ENCODE measurements around the gene KCNA2.

KCNA2 gene

GRCh38 chr1:110616587-110616986 is 10.4 kb upstream of the KCNA2 start:
- H3K36me3 Mint-ChIP-seq: no peaks in the 10 kb centered on the region
- no peak overlapping the region for H3K4me3 Mint-ChIP-seq
- peaks cover 30% of the 10 kb centered on the region for H3K4me1 Mint-ChIP-seq
- no peaks in the 10 kb centered on the region for H3K27me3 Mint-ChIP-seq
- peak overlapping the region; percentile 15 for H3K27ac Mint-ChIP-seq
- ATAC-seq: no peak
- no peaks in the 10 kb centered on the region for H3K9me3 Mint-ChIP-seq

- no peaks in the 10 kb centered on the region for H3K27me3 Mint-ChIP-seq
- H3K4me1 Mint-ChIP-seq: peaks cover 33% of the 10 kb centered on the region
- ATAC-seq: no peak
- no peaks in the 10 kb centered on the region for H3K36me3 Mint-ChIP-seq
- H3K27ac Mint-ChIP-seq: no peak overlapping the region
- no peak overlapping the region for H3K4me3 Mint-ChIP-seq
- H3K9me3 Mint-ChIP-seq: no peaks in the 10 kb centered on the region
Measured at GRCh38 chr1:110615548-110616130, 9.5 kb upstream of the KCNA2 start.

GRCh38 chr1:110612060-110612745 is 6.0 kb upstream of the KCNA2 start:
- Mint-ChIP-seq H3K9me3 (no peaks in the 10 kb centered on the region), H3K4me1 (peaks cover 28% of the 10 kb centered on the region), H3K36me3 (no peaks in the 10 kb centered on the region), H3K4me3 (no peak overlapping the region), H3K27ac (no peak overlapping the region), H3K27me3 (peaks cover 23% of the 10 kb centered on the region)
- no peak for ATAC-seq

- H3K36me3 Mint-ChIP-seq: no peaks in the 10 kb centered on the region
- peaks cover 38% of the 10 kb centered on the region for H3K4me1 Mint-ChIP-seq
- no peak overlapping the region for H3K4me3 Mint-ChIP-seq
- no peaks in the 10 kb centered on the region for H3K9me3 Mint-ChIP-seq
- ATAC-seq: no peak
- H3K27me3 Mint-ChIP-seq: peaks cover 38% of the 10 kb centered on the region
- no peak overlapping the region for H3K27ac Mint-ChIP-seq
Measured at GRCh38 chr1:110610696-110611286, 4.6 kb upstream of the KCNA2 start.

- no peak for ATAC-seq
- Mint-ChIP-seq H3K27me3 (peaks cover 45% of the 10 kb centered on the region), H3K4me3 (no peak overlapping the region), H3K4me1 (peaks cover 40% of the 10 kb centered on the region), H3K36me3 (no peaks in the 10 kb centered on the region), H3K9me3 (no peaks in the 10 kb centered on the region), H3K27ac (no peak overlapping the region)
Measured at GRCh38 chr1:110610084-110610483, 3.9 kb upstream of the KCNA2 start.

GRCh38 chr1:110608247-110608646 is 2.1 kb upstream of the KCNA2 start:
- no peaks in the 10 kb centered on the region for H3K36me3 Mint-ChIP-seq
- no peak overlapping the region for H3K4me3 Mint-ChIP-seq
- H3K27ac Mint-ChIP-seq: no peak overlapping the region
- peaks cover 40% of the 10 kb centered on the region for H3K4me1 Mint-ChIP-seq
- no peaks in the 10 kb centered on the region for H3K9me3 Mint-ChIP-seq
- H3K27me3 Mint-ChIP-seq: peaks cover 63% of the 10 kb centered on the region
- no peak for ATAC-seq

GRCh38 chr1:110607536-110608230 is 1.5 kb upstream of the KCNA2 start:
- H3K9me3 Mint-ChIP-seq: no peaks in the 10 kb centered on the region
- H3K4me3 Mint-ChIP-seq: peak overlapping the region; percentile 68
- peaks cover 40% of the 10 kb centered on the region for H3K4me1 Mint-ChIP-seq
- peaks cover 64% of the 10 kb centered on the region for H3K27me3 Mint-ChIP-seq
- H3K36me3 Mint-ChIP-seq: no peaks in the 10 kb centered on the region
- peak; percentile 13 for ATAC-seq
- no peak overlapping the region for H3K27ac Mint-ChIP-seq

GRCh38 chr1:110606657-110607535 is 738 bp upstream of the KCNA2 start:
- peak overlapping the region; percentile 82 for H3K4me3 Mint-ChIP-seq
- H3K27me3 Mint-ChIP-seq: peaks cover 64% of the 10 kb centered on the region
- H3K27ac Mint-ChIP-seq: peak overlapping the region; percentile 75
- H3K36me3 Mint-ChIP-seq: no peaks in the 10 kb centered on the region
- H3K9me3 Mint-ChIP-seq: no peaks in the 10 kb centered on the region
- peaks cover 40% of the 10 kb centered on the region for H3K4me1 Mint-ChIP-seq
- peak; percentile 46 for ATAC-seq

- ATAC-seq: no peak
- H3K36me3 Mint-ChIP-seq: no peaks in the 10 kb centered on the region
- H3K4me1 Mint-ChIP-seq: peaks cover 34% of the 10 kb centered on the region
- no peak overlapping the region for H3K27ac Mint-ChIP-seq
- H3K9me3 Mint-ChIP-seq: no peaks in the 10 kb centered on the region
- H3K27me3 Mint-ChIP-seq: peaks cover 64% of the 10 kb centered on the region
- no peak overlapping the region for H3K4me3 Mint-ChIP-seq
Measured at GRCh38 chr1:110605446-110605845, 712 bp downstream of the KCNA2 start.

- H3K36me3 Mint-ChIP-seq: no peaks in the 10 kb centered on the region
- peaks cover 32% of the 10 kb centered on the region for H3K4me1 Mint-ChIP-seq
- H3K27ac Mint-ChIP-seq: no peak overlapping the region
- H3K9me3 Mint-ChIP-seq: no peaks in the 10 kb centered on the region
- no peak overlapping the region for H3K4me3 Mint-ChIP-seq
- H3K27me3 Mint-ChIP-seq: peaks cover 64% of the 10 kb centered on the region
- ATAC-seq: no peak
Measured at GRCh38 chr1:110604586-110605148, 1.5 kb downstream of the KCNA2 start.

- no peak for ATAC-seq
- Mint-ChIP-seq H3K27ac (no peak overlapping the region), H3K36me3 (no peaks in the 10 kb centered on the region), H3K27me3 (peaks cover 49% of the 10 kb centered on the region), H3K4me3 (no peak overlapping the region), H3K4me1 (peaks cover 21% of the 10 kb centered on the region), H3K9me3 (no peaks in the 10 kb centered on the region)
Measured at GRCh38 chr1:110603058-110603457, 3.1 kb downstream of the KCNA2 start.

- H3K27ac Mint-ChIP-seq: no peak overlapping the region
- H3K4me3 Mint-ChIP-seq: no peak overlapping the region
- H3K27me3 Mint-ChIP-seq: peaks cover 44% of the 10 kb centered on the region
- H3K36me3 Mint-ChIP-seq: no peaks in the 10 kb centered on the region
- ATAC-seq: no peak
- H3K9me3 Mint-ChIP-seq: no peaks in the 10 kb centered on the region
- H3K4me1 Mint-ChIP-seq: peaks cover 15% of the 10 kb centered on the region
Measured at GRCh38 chr1:110602466-110602865, 3.7 kb downstream of the KCNA2 start.

GRCh38 chr1:110601332-110601731 is 4.8 kb downstream of the KCNA2 start:
- peaks cover 7% of the 10 kb centered on the region for H3K4me1 Mint-ChIP-seq
- H3K27ac Mint-ChIP-seq: no peak overlapping the region
- no peaks in the 10 kb centered on the region for H3K9me3 Mint-ChIP-seq
- peaks cover 32% of the 10 kb centered on the region for H3K27me3 Mint-ChIP-seq
- H3K36me3 Mint-ChIP-seq: no peaks in the 10 kb centered on the region
- H3K4me3 Mint-ChIP-seq: no peak overlapping the region
- ATAC-seq: no peak

- no peaks in the 10 kb centered on the region for H3K9me3 Mint-ChIP-seq
- peaks cover 26% of the 10 kb centered on the region for H3K27me3 Mint-ChIP-seq
- H3K27ac Mint-ChIP-seq: no peak overlapping the region
- no peak overlapping the region for H3K4me3 Mint-ChIP-seq
- H3K4me1 Mint-ChIP-seq: peaks cover 1% of the 10 kb centered on the region
- H3K36me3 Mint-ChIP-seq: no peaks in the 10 kb centered on the region
- no peak for ATAC-seq
Measured at GRCh38 chr1:110600716-110601115, 5.4 kb downstream of the KCNA2 start.
